Smooth muscle cell (in vitro differentiated cells): ENCODE results near the gene CROCC. TPM values are rescaled to one million over a fixed set of nuclear protein-coding genes. Genes with fewer than 3 reads are reported as not detected.

Experiments
- DNase-seq: peaks from one replicate; lab custom pipeline; 2025; ENCODE audit not compliant: unreplicated experiment; lab: John Stamatoyannopoulos, UW
- H2AFZ ChIP-seq: fragments of 200-600 bp; sonication (generic); 2 replicates; pipeline ENCODE4 v1.6.0; 2016; ENCODE audit warnings: antibody characterized with exemption, low read depth, mild to moderate bottlenecking
- H3F3A ChIP-seq: fragments of 200-600 bp; sonication (generic); 2 replicates; pipeline ENCODE4 v1.6.0; 2017; ENCODE audit warnings: antibody characterized with exemption, low read depth
- H3K27ac ChIP-seq: fragments of 200-600 bp; sonication (generic); 2 replicates; pipeline ENCODE4 v1.5.1; 2016; ENCODE audit warnings: low read depth, mild to moderate bottlenecking
- H3K27me3 ChIP-seq: fragments of 200-600 bp; sonication (generic); 2 replicates; pipeline ENCODE4 v1.6.1; 2016; ENCODE audit warnings: low read depth, mild to moderate bottlenecking
- H3K36me3 ChIP-seq: fragments of 200-600 bp; sonication (generic); 2 replicates; pipeline ENCODE4 v1.5.1; 2016; ENCODE audit warnings: low read depth
- H3K4me1 ChIP-seq: fragments of 200-600 bp; sonication (generic); 2 replicates; pipeline ENCODE4 v1.5.1; 2016; ENCODE audit warnings: low read depth
- H3K4me2 ChIP-seq: fragments of 200-600 bp; sonication (generic); 2 replicates; pipeline ENCODE4 v1.6.0; 2016; ENCODE audit warnings: mild to moderate bottlenecking
- H3K4me3 ChIP-seq: fragments of 200-600 bp; sonication (generic); 2 replicates; pipeline ENCODE4 v1.5.1; 2016; ENCODE audit warnings: mild to moderate bottlenecking
- H3K79me2 ChIP-seq: fragments of 200-600 bp; sonication (generic); 2 replicates; pipeline ENCODE4 v1.6.0; 2016; ENCODE audit warnings: low read depth, mild to moderate bottlenecking
- H3K9ac ChIP-seq: fragments of 200-600 bp; sonication (generic); 2 replicates; pipeline ENCODE4 v1.6.0; 2016; ENCODE audit warnings: low read depth
- H3K9me3 ChIP-seq: fragments of 200-600 bp; sonication (generic); replicated peaks from 2 replicates; pipeline ENCODE4 v1.5.1; 2016; ENCODE audit warnings: low read depth
- H4K20me1 ChIP-seq: fragments of 200-600 bp; sonication (generic); 2 replicates; pipeline ENCODE4 v1.6.0; 2016; ENCODE audit warnings: low read depth
- WGBS: methylation state at CpG from one replicate; pipeline ENCODE4 v1.1.7; 2016; ENCODE audit warnings: low lambda C conversion rate; 5-methylcytosine and 5-hydroxymethylcytosine counted together
- polyA plus RNA-seq: library from polyadenylated mRNA; unstranded; fragments of >200 nt; fragmentation: Nextera tagmentation; extraction: Ambion mirVana; gene quantifications from 2 replicates; pipeline ENCODE4 v1.2.1, GENCODE V29; 2016
- total RNA-seq: library from RNA; depleted of rRNA; stranded (reverse); fragments of >200 nt; gene quantifications from 2 replicates; pipeline ENCODE4 v1.2.3, GENCODE V29; 2014
- TF ChIP-seq, protein P1 (sequence below): fragments of 200-600 bp; sonication (generic); IDR thresholded peaks from 2 replicates; pipeline ENCODE4 v1.5.1; 2017; ENCODE audit warnings: borderline replicate concordance, mild to moderate bottlenecking, antibody characterized with exemption; ENCODE audit not compliant: insufficient read depth, poor library complexity, severe bottlenecking

Gene CROCC
- total and polyA plus RNA-seq, 2 experiments from 2014 or later: 19.7 to 24.0 TPM

DNA sequence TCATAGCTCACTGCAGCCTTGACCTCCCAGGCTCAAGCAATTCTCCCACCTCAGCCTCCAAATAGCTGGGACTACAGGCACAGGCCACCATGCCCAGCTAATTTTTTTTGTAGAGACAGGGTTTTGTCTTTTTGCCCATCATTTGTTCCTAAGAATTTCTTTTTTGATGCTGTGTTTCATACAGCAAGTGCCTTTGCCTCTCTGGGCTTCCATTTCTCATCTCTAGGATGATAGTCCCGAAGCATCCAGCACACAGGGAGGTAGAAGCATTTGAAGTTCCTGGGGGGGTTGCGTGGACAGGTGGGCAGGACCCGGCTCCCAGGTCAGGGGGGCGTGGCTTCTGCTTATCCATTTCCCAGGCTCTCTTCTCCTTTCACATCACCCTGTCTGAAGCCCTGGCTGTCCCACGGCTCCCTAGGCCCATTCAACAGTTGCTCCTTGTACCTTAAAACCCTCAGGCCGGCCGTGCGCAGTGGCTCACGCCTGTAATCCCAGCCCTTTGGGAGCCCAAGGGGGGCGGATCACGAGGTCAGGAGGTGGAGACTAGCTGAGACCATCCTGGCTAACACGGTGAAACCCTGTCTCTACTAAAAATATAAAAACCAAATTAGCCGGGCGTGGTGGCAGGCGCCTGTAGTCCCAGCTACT is 86.6 kb downstream of the CROCC start:
- no peaks in the 10 kb centered on the region for H3F3A ChIP-seq
- WGBS: 90% methylated on average over 15 of the region's 15 CpGs
- H3K9me3 ChIP-seq: no peaks in the 10 kb centered on the region
- TF ChIP-seq, protein P1, sequence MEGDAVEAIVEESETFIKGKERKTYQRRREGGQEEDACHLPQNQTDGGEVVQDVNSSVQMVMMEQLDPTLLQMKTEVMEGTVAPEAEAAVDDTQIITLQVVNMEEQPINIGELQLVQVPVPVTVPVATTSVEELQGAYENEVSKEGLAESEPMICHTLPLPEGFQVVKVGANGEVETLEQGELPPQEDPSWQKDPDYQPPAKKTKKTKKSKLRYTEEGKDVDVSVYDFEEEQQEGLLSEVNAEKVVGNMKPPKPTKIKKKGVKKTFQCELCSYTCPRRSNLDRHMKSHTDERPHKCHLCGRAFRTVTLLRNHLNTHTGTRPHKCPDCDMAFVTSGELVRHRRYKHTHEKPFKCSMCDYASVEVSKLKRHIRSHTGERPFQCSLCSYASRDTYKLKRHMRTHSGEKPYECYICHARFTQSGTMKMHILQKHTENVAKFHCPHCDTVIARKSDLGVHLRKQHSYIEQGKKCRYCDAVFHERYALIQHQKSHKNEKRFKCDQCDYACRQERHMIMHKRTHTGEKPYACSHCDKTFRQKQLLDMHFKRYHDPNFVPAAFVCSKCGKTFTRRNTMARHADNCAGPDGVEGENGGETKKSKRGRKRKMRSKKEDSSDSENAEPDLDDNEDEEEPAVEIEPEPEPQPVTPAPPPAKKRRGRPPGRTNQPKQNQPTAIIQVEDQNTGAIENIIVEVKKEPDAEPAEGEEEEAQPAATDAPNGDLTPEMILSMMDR: no peak
- no peak overlapping the region for H3K9ac ChIP-seq
- peaks cover 3% of the 10 kb centered on the region for H3K4me1 ChIP-seq
- DNase-seq: no peak
- H3K36me3 ChIP-seq: no peaks in the 10 kb centered on the region
- H2AFZ ChIP-seq: no peak overlapping the region
- peaks cover 51% of the 10 kb centered on the region for H4K20me1 ChIP-seq
- H3K27ac ChIP-seq: no peak overlapping the region
- H3K4me3 ChIP-seq: no peak overlapping the region
- H3K27me3 ChIP-seq: no peaks in the 10 kb centered on the region
- no peak overlapping the region for H3K4me2 ChIP-seq
- H3K79me2 ChIP-seq: no peaks in the 10 kb centered on the region

DNA sequence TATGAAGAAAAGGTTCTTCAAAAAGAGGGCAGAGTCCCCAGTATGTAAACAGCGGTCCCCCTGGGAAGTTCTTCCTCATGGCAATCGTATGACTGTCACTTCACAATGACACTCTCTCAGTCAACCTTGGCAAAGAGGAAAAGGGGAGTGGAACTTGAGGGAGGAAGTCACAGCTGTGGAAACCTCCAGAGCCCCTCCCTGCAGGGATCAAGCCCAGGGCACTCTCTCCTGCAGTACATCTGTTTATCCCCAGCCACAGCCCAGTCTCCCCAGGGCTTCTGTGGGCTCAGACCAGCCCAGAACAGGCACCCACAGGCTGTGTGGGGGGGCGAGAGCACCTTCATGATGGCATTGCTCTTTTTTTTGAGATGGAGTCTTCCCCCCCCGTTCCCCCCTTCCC is 88.0 kb downstream of the CROCC start:
- Histone ChIP-seq H3K36me3 (no peaks in the 10 kb centered on the region), H3K9me3 (no peaks in the 10 kb centered on the region), H4K20me1 (peaks cover 43% of the 10 kb centered on the region), H3K9ac (no peak overlapping the region), H3K4me2 (no peak overlapping the region), H3K4me3 (no peak overlapping the region), H3K27me3 (no peaks in the 10 kb centered on the region), H3F3A (no peaks in the 10 kb centered on the region), H3K79me2 (no peaks in the 10 kb centered on the region), H3K4me1 (peaks cover 3% of the 10 kb centered on the region), H2AFZ (no peak overlapping the region), H3K27ac (no peak overlapping the region)
- 67% methylated on average over 3 of the region's 4 CpGs for WGBS
- TF ChIP-seq, protein P1: no peak
- DNase-seq: no peak

DNA sequence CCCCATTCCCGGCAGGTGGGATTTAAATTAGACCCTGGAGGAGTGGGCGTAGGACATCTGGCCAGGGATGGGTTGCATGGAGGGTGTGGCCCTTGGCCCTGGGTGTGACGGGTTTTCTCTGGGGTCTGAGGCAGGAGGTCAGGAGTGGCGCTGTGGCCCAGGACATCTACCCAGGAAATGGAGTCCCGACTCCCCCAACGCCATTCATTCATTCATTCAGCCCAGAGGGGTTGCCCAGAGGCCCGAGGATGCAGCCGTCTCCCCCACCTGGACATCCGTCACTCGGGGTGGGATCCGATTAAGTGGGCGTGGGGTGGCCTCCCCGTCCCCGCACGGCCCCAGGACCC is 89.3 kb downstream of the CROCC start:
- H3K4me1 ChIP-seq: peaks cover 3% of the 10 kb centered on the region
- TF ChIP-seq, protein P1: no peak
- 9% methylated on average over 13 of the region's 15 CpGs for WGBS
- no peaks in the 10 kb centered on the region for H3K9me3 ChIP-seq
- H3K27me3 ChIP-seq: no peaks in the 10 kb centered on the region
- peak overlapping the region; percentile 62 for H3K4me3 ChIP-seq
- no peak overlapping the region for H3K27ac ChIP-seq
- no peaks in the 10 kb centered on the region for H3K79me2 ChIP-seq
- no peak overlapping the region for H3K9ac ChIP-seq
- no peak overlapping the region for H2AFZ ChIP-seq
- no peaks in the 10 kb centered on the region for H3K36me3 ChIP-seq
- H3K4me2 ChIP-seq: peak overlapping the region; percentile 98
- peaks cover 2% of the 10 kb centered on the region for H3F3A ChIP-seq
- peaks cover 43% of the 10 kb centered on the region for H4K20me1 ChIP-seq
- no peak for DNase-seq
